MM.1S (cell line): ENCODE results near the gene SBF1.

Experiments used
- DNase-seq: peaks from one replicate; pipeline ENCODE4 v3.0.0-alpha.2; 2015
- H2AFZ ChIP-seq: fragments of 300-600 bp; sonication (generic); 2 replicates; pipeline ENCODE4 v1.6.0; 2016; ENCODE audit warnings: antibody characterized with exemption, low read length
- H3F3A ChIP-seq: fragments of 300-600 bp; sonication (generic); 2 replicates; pipeline ENCODE4 v1.6.1; 2016; ENCODE audit warnings: mild to moderate bottlenecking, antibody characterized with exemption, low read length, moderate library complexity, mixed read lengths; ENCODE audit not compliant: insufficient read depth
- H3K27ac ChIP-seq: fragments of 300-600 bp; sonication (generic); 2 replicates; pipeline ENCODE4 v1.5.1; 2016; ENCODE audit warnings: mild to moderate bottlenecking, low read length
- H3K27me3 ChIP-seq: fragments of 300-600 bp; sonication (generic); replicated peaks from 2 replicates; pipeline ENCODE4 v1.6.0; 2016; ENCODE audit warnings: low read length; ENCODE audit not compliant: insufficient read depth
- H3K36me3 ChIP-seq: fragments of 300-600 bp; sonication (generic); replicated peaks from 2 replicates; pipeline ENCODE4 v1.6.1; 2016; ENCODE audit warnings: mild to moderate bottlenecking, low read length, mixed read lengths; ENCODE audit not compliant: insufficient read depth
- H3K4me1 ChIP-seq: fragments of 300-600 bp; sonication (generic); 2 replicates; pipeline ENCODE4 v1.6.1; 2016; ENCODE audit warnings: low read length, mixed read lengths
- H3K4me2 ChIP-seq: fragments of 300-600 bp; sonication (generic); 2 replicates; pipeline ENCODE4 v1.6.0; 2016; ENCODE audit warnings: low read depth, low read length
- H3K4me3 ChIP-seq: fragments of 300-600 bp; sonication (generic); 2 replicates; pipeline ENCODE4 v1.5.1; 2016; ENCODE audit warnings: low read length, mixed read lengths
- H3K79me2 ChIP-seq: fragments of 300-600 bp; sonication (generic); 2 replicates; pipeline ENCODE4 v1.6.1; 2016; ENCODE audit warnings: mixed run types, low read length, mixed read lengths
- H3K9ac ChIP-seq: fragments of 300-600 bp; sonication (generic); 2 replicates; pipeline ENCODE4 v1.6.1; 2016; ENCODE audit warnings: low read length, mixed read lengths
- H3K9me2 ChIP-seq: fragments of 300-600 bp; sonication (generic); replicated peaks from 2 replicates; pipeline ENCODE4 v1.6.1; 2016; ENCODE audit warnings: mild to moderate bottlenecking, low read length, mixed read lengths; ENCODE audit not compliant: insufficient read depth
- H3K9me3 ChIP-seq: fragments of 300-600 bp; sonication (generic); replicated peaks from 2 replicates; pipeline ENCODE4 v1.6.1; 2016; ENCODE audit warnings: mild to moderate bottlenecking, low read length, mixed read lengths; ENCODE audit not compliant: insufficient read depth
- H4K20me1 ChIP-seq: fragments of 300-600 bp; sonication (generic); 2 replicates; pipeline ENCODE4 v1.6.1; 2016; ENCODE audit warnings: mild to moderate bottlenecking, low read length, moderate library complexity, mixed read lengths; ENCODE audit not compliant: insufficient read depth
- EZH2 ChIP-seq: fragments of 300-600 bp; sonication (generic); optimal IDR thresholded peaks from 2 replicates; pipeline ENCODE3; 2017; ENCODE audit warnings: low read depth, mild to moderate bottlenecking, antibody characterized with exemption, low read length, mixed read lengths
- EZH2phosphoT487 ChIP-seq: fragments of 300-600 bp; sonication (generic); IDR thresholded peaks from 2 replicates; pipeline ENCODE4 v1.6.1; 2018; ENCODE audit warnings: antibody characterized with exemption, low read length
- TF ChIP-seq, protein P1 (sequence below): fragments of 300-600 bp; sonication (generic); IDR thresholded peaks from 2 replicates; pipeline ENCODE4 v1.5.1; 2016; ENCODE audit warnings: antibody characterized with exemption, low read length, mixed read lengths

SBF1 gene

DNA sequence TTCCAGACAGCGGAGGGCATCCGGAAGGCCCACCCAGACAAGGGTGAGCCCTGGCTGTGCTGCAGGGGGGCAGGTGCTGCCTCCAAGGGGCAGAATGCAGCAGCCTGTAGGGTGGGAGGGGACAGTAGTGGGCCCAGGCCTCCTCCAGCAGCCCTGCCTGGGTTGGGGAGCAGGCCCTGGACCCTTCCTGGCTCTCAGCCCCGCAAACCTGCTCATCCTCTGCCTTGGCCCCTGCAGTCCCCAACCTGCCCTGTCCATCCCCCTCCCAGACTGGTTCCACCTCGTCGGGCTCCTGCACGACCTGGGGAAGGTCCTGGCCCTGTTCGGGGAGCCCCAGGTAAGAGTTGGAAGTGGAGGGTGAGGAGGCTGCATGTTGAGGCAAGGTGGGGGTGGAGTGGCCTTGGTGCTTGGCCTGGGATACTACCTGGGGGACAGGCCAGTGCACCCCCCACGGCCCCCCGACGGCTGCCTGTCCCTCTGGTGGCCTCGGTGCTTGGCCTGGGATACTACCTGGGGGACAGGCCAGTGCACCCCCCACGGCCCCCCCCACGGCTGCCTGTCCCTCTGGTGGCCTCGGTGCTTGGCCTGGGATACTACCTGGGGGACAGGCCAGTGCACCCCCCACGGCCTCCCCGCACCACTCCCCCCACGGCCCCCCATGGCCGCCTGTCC is 13.3 kb upstream of the SBF1 start:
- H3K4me2 ChIP-seq: no peak overlapping the region
- H3K27me3 ChIP-seq: no peaks in the 10 kb centered on the region
- DNase-seq: no peak
- H3K36me3 ChIP-seq: no peaks in the 10 kb centered on the region
- H3K4me3 ChIP-seq: no peak overlapping the region
- H3K27ac ChIP-seq: no peak overlapping the region
- H3K79me2 ChIP-seq: no peaks in the 10 kb centered on the region
- no peaks in the 10 kb centered on the region for H3K9me2 ChIP-seq
- H2AFZ ChIP-seq: no peak overlapping the region
- no peaks in the 10 kb centered on the region for H4K20me1 ChIP-seq
- H3K9me3 ChIP-seq: no peaks in the 10 kb centered on the region
- H3K9ac ChIP-seq: no peak overlapping the region
- TF ChIP-seq, protein P1, sequence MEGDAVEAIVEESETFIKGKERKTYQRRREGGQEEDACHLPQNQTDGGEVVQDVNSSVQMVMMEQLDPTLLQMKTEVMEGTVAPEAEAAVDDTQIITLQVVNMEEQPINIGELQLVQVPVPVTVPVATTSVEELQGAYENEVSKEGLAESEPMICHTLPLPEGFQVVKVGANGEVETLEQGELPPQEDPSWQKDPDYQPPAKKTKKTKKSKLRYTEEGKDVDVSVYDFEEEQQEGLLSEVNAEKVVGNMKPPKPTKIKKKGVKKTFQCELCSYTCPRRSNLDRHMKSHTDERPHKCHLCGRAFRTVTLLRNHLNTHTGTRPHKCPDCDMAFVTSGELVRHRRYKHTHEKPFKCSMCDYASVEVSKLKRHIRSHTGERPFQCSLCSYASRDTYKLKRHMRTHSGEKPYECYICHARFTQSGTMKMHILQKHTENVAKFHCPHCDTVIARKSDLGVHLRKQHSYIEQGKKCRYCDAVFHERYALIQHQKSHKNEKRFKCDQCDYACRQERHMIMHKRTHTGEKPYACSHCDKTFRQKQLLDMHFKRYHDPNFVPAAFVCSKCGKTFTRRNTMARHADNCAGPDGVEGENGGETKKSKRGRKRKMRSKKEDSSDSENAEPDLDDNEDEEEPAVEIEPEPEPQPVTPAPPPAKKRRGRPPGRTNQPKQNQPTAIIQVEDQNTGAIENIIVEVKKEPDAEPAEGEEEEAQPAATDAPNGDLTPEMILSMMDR: no peak
- TF ChIP-seq EZH2 (no peak), EZH2phosphoT487 (no peak)
- no peaks in the 10 kb centered on the region for H3K4me1 ChIP-seq
- H3F3A ChIP-seq: no peaks in the 10 kb centered on the region

DNA sequence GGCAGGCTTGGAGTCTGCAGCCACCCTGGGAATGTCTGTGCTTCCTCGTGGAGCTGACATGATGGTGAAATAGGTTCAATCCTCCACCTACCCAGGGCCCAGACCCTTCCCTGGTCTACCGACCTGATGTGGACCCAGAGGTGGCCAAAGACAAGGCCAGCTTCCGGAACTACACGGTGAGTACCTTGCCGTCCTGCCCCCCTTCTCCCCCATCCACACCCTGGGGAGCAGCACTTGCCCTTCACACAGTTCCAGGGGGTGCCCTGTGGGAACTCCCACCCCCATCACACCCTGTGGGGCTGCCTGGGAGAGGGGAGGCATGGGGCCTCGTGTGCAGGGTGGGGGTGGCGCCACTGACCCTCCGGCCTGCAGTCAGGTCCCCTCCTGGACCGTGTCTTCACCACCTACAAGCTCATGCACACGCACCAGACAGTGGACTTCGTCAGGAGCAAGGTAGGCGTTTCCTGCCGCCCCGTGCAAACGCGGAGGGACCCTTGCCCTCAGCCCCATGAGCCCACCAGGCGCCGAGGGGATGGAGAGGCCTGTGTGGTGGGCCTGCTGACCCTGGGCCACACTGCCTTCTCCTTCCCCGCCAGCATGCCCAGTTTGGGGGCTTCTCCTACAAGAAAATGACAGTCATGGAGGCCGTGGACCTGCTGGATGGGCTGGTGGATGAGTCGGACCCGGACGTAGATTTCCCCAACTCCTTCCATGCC is 12.6 kb upstream of the SBF1 start:
- Histone ChIP-seq H3K4me3 (no peak overlapping the region), H3K4me1 (no peaks in the 10 kb centered on the region), H3K4me2 (0 out of 2 replicates have a peak overlapping the region, but pooled peaks have one; percentile 0), H2AFZ (no peak overlapping the region), H3K9ac (no peak overlapping the region), H3F3A (no peaks in the 10 kb centered on the region), H3K36me3 (no peaks in the 10 kb centered on the region), H3K9me2 (no peaks in the 10 kb centered on the region), H3K79me2 (no peaks in the 10 kb centered on the region), H4K20me1 (no peaks in the 10 kb centered on the region), H3K27ac (no peak overlapping the region), H3K27me3 (no peaks in the 10 kb centered on the region), H3K9me3 (no peaks in the 10 kb centered on the region)
- DNase-seq: no peak
- TF ChIP-seq EZH2phosphoT487: no peak
- no peak for TF ChIP-seq EZH2
- TF ChIP-seq, protein P1: no peak

DNA sequence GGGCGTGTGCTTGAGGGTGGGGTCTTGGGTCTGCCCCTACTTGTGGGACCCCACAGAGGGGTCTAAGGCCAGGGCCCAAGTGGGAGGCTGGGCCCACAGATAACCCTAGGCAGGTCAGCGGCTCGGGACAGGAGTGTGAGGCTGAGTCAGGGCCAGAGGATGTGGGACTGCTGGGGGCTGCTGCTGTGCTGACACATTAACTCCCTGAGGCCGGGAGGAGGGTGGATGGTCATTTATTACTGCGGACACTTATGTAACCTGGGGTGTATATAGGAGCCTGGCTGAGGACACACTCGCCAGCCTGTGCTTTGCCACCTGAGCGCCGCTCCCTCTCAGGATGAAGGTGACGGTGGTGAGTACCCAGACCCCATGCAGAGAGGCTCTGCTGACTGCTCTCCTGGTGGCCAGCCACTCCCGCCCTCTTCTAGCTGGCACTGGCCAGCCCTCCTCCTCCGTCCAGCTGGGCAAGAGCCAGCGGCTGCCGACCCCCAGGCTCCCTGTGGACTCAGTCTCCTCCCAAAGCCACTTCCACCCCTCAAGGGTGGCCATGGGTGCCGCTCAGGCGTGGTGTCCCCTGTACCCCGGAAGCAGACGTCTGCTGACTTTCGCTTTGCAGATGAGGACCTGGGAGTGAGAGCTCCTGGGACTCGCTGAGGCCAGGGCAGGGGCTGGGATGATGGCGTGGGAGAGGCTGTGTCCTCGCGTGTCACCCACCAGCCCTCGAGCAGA is 11.9 kb upstream of the SBF1 start, which contains the start of gene MIOX:
Gene MIOX (plus strand): TSS at position 299 of the 729 bp plus-strand sequence. CDS start 39 bp downstream, at position 338.
- no peak within 1 kb of the TSS for H3K9ac ChIP-seq
- no peak within 1 kb of the TSS for H2AFZ ChIP-seq
- H3K4me2 ChIP-seq: 0 out of 2 replicates have a peak within 1 kb of the TSS, but pooled peaks have one; percentile 0
- TF ChIP-seq, protein P1: no peak
- TF ChIP-seq EZH2 (no peak), EZH2phosphoT487 (no peak)
- DNase-seq: no peak
- H3K36me3 ChIP-seq: no peaks in the 10 kb centered on the region
- no peak within 1 kb of the TSS for H3K4me3 ChIP-seq
- no peaks in the 10 kb centered on the region for H3F3A ChIP-seq
- H3K79me2 ChIP-seq: no peaks in the 10 kb centered on the region
- H3K27me3 ChIP-seq: no peaks in the 10 kb centered on the region
- no peaks in the 10 kb centered on the region for H3K9me2 ChIP-seq
- no peaks in the 10 kb centered on the region for H4K20me1 ChIP-seq
- H3K27ac ChIP-seq: no peak within 1 kb of the TSS
- no peaks in the 10 kb centered on the region for H3K4me1 ChIP-seq
- H3K9me3 ChIP-seq: no peaks in the 10 kb centered on the region
